ENCODE results near the gene MBNL3.

Gene MBNL3

DNA sequence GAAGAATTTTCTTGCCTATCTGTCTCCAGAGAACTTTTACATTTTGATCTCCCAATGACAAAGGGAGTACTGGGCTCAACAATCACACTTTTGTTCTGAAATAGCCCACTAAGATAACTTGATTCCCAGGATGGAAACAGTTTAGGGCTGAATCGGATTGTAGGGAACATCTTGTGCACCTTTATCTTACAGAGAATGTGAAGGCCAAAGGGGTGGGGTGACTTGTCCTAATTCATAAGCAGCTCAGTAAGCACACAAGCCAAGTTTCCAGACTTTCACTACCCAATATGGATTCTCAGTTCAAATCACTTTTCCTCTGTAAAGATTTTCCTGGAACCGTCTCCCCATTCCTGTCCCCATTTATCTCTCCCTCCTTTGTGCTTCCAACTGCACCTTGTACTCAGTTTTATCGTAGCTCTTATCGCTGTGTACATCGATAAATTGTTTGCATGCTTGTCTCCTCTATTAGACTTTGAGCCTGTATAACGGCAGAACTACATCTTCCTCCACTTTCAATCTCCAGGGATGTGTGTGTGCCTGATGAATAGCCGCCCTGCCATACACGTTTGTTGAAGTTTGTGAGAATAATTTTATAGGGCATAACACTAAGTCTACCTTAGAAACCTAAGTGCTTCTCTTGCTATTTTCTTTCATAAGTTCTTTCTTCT lies 77.4 kb downstream of the MBNL3 start:
- FAIRE-seq, result no peak

DNA sequence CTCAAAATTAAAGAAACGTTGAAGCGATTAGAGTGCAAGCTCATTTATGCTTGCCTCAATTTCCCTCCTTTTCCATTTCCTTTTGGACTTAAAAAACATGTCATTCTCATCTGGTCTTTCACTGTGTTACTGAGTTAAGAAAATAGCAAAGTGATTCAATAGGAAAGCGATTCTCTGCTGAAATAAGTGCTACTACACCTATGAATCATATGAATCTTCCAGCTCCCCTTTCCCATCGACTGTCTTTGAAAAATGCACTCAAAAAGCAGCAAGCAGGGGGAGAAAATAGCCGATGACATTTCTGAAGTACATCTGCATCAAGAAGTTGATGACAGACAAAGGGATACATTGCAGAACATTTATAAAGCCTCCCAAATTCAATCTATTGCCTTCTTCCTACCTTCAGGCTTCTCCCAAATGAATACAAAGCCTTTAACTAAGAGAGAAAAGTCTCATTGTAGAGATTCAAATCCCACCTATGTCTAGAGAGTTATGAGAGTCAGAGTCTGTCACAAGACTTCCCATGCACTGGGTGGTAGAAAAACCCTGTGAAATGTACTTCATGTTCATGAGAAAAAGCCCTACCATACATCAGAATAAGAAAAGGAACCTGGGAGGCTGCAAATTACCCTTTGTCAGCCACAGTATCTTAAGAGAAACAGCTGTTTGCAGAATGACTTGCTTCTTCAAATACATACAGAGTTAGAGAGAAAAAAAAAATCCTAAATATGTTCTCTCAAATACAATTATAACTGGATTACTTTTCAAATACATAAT lies 78.9 kb downstream of the MBNL3 start:
- FAIRE-seq, result no peak

DNA sequence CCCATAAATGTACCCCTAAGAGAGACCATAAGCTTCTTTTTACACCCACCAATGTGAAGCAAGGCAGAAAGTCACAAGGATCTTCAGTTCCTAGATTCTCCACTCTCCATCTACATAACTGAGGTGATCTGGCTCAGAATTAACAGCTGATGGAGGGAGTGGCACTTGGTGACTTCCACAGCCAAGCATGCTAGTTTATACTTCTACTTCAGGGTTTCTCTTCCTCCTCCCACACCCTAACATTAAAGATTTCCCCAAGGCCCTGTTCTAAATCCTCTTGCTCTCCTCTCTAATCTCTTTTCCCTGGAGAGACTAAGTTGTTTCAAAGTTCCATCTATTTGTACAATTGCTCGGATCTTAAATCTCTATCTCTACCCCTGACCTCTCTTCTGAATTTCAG lies 81.1 kb downstream of the MBNL3 start:
- no peak for FAIRE-seq

DNA sequence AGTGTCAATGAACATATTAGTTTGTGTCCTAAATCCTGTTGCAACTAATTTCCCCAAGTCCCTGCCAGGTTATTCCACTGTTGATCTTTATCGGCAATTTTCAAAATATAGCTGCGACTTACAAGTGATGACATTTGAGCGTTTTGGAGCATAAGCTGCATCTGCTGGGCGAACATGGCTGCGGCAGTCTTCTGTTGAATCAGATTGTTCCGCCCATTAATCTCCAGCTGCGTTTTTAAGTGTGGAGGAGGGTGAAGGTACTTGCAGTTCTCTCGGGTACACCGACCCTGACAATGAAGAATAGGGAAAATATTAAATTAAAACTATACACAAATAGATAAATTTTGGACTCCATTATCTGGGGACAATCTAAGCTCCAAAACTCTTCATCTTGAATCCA lies 82.7 kb downstream of the MBNL3 start:
- FAIRE-seq, result no peak

DNA sequence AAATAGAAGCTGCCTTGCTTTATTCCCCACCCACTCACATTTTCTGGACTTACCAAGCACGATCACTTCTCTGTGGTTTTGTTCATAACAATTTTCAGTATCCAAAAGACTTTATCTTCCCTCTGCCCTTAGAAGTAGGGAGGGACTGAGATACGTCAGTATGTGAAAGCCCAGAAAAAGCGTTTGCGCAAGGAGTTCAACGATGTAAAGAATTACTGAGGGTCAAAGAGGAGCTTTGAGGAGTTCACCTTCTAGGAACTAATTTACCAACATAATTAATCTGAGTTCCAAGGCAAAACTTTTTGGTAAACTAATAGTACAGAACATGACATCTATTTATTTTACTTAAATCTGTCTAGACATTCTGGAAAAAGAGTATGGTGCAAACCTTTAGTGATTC lies 84.6 kb downstream of the MBNL3 start:
- FAIRE-seq, result no peak

DNA sequence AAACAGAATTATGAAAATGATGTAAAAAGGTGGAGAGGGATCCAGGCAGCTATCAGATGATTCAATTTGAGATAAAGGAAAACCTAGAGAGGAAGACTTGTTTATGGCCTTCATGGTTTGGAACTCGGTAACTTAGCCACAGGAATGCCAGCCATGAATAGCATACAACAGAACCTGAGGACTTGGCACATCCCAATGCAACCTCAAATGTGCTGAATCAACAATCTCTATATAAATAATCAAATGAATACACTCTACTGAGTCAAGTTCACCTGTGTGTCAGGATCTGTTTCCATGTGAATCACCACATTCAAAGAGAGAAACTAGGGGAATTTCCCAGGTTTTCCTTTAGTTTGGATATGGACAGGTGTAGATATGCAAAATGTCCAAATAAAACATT lies 86.9 kb downstream of the MBNL3 start:
- no peak for FAIRE-seq

DNA sequence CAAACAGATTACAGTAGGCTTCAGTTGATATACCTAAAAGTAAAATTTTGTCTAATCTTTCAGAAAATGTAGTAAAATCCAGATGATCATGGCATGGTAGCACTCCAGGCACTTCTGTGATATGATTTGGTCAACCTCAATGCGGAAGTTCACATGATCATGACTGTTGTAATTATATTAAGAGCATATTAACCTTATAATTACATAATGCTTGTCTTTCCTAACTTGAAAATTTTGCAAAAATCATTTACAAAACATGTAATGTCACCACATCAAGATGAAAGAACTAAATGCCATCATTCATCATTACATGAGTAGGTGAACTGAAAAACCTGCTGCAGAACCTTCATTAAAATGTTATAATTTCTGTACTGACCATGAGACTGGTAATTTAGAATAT lies 88.1 kb downstream of the MBNL3 start:
- no peak for FAIRE-seq

DNA sequence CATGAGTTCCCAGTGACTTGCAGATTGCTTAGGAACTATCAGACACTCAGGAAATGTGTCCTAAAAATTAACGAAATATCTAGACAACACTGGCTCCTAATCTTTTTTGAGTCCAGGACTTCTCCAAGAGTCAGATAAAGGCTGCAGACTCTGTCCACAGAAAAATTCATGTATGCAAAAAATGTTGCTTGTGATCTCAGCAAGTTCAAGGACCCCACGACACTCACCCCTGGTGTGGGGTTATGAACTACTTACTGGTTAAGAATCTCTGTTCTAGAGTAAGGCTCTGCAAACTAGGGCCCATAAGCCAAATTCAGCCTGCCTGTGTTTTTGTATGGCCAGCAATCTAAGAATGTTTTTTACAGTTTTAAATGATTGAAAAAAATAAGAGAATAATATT lies 93.2 kb downstream of the MBNL3 start:
- no peak for FAIRE-seq

DNA sequence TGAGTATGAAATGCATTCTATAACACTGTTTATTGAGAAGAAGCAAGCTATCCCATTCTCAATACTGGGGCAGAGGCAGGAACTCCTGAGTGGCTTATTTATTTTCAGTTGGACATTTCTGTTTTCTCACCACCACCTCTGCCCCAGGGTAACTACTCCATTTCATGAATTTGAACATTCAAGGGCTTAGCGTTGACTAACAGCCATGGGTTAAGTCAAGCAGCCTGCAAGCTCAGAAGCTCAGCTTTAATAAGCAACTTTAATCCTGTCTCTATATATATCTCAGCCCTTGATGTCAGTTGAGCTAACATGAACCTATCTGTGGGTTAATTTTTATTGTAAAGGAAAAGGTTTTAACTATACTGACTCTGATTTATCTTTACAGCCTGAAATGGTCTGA lies 93.8 kb downstream of the MBNL3 start:
- FAIRE-seq, result no peak

DNA sequence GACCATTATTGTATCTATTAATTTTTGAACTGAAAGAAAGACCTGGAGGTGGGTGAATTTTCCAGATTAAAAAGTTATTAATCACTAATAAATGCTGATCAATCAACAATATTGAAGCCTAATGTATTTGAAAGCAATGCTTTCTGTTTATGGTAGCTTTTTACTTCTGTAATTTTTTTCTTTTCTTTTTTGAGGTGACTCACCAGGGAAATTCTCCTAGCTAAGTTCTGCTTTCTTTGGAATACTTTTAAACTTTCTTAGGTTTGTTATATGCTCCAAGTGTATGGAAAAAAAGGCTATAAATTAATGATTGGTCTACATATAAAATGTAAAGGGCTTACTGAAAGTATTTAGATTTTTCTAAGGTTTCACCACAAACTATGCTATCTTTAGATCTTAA lies 94.2 kb downstream of the MBNL3 start:
- FAIRE-seq, result no peak

DNA sequence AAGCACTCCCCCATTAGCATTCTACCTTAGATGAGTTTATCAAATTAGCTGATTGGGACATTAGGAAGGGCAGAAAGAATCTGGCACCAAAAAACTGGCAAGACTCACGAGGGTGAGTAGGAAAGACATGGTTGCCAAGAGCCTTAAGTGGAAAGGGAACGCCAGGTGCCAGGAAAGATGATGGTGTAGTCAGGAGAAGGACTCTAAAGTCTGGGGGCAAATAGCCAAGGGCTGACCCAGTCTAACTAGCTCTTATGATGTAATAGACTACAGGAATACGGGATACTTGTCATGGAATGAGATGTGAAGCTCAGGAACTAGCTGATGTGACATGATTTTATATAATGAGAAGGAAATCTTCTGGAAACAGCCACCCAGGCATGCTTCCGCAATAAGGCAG lies 94.8 kb downstream of the MBNL3 start:
- FAIRE-seq, result no peak

DNA sequence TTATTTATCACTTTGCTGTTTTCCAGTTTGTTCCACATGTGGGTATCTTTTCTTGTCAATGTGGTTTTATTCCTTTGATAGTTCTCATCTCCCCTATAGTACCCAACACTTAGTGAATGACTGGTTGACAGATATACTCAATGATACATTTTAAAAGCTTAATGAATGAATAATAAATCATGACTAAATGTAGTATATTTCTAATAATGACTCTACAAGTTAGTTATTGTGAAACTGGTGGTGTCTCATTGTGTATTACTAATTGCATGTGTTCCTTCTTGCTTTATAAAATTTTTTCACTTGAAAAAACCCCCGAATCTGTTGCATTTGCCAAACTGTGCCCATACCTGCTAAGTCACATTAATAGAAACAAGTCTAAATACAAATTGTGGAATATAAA lies 95.4 kb downstream of the MBNL3 start:
- no peak for FAIRE-seq

DNA sequence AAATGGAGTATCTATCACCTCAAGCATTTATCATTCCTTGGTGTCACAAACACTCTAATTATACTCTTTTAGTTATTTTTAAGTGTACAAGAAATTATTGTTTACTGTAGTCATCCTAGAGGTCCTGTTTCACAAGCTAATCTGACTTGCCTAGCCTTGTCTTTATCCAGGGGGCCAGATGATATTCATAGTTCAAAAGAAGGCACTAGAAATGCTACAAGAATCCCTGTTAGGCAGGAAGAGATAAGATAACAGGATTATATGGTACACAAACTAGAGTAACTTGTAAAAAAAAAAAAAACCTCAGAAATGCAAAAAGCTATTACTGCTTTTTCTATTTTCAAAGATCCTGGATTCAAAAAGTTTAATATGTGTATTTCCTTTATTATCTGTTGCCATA lies 95.8 kb downstream of the MBNL3 start:
- FAIRE-seq, result no peak

DNA sequence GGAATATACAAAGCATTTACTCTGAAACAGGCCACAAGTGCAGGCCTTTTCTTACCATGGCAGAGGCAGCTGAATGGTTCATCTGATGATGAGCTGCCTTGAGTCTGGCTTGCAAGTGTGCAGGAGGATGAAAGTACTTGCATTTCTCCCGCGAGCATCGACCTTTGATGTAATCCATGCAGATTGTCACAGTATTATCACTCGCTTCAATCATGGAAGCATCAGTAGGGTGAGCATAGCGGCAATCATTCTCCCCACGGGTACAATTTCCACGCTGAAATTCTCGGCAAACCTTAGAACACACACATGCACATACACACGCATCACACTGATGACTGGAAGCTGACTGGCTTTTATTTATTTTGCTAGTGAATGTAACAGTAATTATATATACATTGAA lies 98.0 kb downstream of the MBNL3 start:
- FAIRE-seq, result no peak

DNA sequence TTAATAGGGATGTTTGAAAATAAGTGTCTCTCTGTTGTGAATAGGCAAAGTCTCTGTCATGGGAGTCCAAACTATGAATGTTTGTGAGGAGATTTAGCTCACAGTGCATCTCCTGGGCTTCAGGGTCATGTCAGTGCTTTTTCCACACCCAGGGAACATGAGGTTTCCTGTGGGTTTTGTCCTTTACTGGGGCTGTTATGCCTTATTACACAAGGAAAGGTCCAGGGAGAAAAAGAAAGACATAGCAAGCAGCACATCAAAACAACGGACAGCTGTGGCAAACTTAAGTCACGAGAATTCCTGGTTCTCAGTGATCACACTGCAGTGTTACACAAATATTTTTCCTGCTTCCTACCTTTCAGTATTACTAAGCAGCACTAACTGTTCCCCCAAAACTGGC lies 99.4 kb downstream of the MBNL3 start:
- no peak for FAIRE-seq

DNA sequence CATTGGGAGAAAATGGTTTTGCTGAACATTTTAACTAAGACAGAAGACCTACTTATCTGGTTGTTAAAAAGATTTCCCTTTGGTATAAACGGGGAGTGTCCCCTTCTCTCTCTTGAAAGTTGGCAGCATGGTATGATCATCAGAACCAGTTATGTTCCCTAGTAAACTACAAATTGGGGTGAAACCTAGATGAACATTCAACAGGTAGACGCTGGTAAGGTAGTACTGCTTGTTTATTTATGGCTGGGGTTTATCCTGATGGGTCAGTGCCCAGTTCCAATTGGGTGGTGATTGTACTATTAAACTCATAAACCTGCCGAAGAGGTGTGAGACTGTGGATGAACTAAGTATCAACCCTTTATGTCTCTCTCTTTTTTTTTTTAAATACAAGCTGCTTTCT lies 100.5 kb downstream of the MBNL3 start:
- no peak for FAIRE-seq

DNA sequence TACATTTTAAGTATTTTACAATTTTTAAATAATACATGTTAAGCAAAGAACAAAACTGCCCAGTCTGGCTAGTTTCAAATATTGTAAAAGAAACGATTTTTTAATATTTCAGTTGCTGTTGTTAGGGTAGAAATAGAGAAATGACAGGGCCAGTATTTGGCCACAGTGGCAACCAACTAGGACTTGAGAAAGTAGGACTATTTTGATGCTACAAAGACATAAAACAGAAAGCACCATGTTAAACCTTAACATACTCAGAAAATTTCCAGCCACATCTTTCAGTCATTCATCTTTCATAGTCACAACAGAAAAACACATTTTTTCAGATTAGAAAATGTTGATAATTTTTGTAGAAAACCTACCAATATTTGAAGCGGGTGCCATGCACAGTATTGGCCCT lies 104.5 kb downstream of the MBNL3 start:
- FAIRE-seq, result no peak

DNA sequence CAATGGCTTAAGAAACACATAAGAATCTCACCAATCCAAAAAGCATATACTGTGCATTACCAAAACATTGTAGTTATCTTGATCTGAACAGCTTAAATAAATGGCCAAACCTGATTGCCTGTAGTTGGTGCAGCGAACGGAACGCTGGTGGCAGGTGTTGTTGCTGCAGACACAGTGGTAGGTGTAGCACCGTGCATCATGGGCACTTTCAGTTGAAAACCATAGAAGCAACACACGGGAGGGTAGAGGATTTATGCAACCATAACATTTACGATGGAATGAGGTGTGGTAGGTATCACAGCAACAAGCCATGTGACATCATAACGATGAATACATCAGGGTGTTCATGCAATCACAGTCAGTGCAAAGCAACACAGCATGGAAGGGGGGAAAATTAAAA lies 106.8 kb downstream of the MBNL3 start:
- no peak for FAIRE-seq

DNA sequence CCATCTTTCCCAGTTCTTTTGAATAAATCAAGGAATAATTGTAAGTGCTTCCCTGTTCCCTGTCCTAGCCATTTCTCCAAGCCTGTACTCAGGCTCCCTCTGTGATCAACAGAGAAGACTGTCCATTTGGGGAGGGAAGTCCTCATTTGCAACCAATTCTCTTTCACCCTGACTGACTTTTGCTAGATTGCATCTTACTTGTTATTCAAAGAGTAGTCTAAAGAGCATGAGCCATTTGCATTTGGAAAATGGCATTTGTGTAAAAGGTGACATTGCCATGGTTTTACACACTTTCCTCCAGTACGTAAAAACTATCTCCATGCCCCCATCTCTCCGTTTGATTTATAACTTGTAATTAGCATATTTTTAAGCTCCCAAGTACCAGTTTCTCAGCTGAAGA lies 110.6 kb downstream of the MBNL3 start:
- FAIRE-seq, result no peak

DNA sequence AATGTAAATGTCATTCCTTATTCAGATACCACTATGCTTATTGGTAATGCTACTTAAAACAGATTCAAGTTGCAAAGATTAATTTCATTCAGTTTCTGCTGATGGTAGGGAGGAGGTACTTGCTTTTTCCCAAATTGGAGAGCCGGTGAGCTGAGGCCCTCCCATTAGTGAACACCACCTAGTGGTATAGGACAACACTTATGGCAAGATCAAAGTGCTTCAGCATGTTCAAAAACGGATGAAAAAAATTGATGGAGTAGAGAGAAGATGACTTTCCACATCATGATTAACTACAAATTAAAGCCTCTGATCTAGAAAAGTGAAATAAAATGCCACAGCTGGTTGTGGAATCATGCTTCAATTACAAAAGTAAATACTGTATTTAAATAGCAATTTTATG lies 112.9 kb downstream of the MBNL3 start:
- no peak for FAIRE-seq

DNA sequence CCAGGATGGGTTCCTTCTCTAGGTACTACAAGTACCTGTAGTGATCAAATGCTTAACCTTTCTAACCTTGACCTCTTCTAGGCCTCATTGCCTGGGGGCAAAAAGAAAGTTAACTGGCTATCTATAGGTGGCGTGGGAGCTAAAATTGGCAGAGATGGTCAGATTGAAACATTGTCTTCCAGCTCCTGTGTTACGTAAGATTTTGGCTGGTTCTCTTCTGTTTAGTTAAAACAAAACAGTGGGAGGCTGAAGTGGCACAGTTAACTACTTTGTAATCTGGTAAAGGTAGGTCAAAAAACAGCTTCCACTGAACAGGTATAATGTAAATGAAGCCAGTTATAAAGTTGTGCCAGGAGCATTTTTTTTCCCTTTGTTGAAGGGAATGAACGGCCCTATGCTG lies 115.2 kb downstream of the MBNL3 start:
- no peak for FAIRE-seq

DNA sequence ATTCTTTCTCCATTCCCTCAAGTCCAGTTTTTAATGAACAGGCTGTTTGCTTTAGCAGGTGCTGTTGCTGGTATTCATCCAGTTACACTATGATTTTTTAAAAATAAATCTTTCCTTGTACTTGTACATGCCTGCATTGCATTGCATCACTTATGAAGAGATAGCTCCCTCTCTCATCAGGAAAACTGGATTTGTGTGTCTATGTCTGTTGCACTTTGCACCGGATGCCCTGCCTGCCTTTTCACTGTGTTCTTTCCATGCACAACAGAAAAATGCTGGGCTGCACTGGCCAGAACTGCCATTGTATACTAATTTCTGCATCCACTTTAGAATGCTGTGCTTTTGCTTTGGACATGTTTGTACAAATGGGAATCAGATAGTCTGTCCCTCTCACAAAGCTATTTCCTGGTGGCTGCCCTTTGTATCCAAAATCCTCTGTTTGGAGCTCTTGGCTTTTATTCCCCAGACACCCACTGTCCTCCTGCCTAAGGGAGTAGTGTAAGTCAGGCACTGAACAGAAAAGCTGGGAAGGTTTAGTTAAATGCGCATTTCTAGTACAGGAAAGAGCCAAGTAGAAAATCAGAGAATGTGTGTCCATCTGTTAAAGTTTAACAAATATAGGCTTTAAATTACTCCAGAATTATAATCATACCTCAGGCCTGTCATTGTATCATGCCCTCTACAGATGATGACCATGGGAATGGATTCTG lies 119.1 kb downstream of the MBNL3 start:
- FAIRE-seq, result no peak

DNA sequence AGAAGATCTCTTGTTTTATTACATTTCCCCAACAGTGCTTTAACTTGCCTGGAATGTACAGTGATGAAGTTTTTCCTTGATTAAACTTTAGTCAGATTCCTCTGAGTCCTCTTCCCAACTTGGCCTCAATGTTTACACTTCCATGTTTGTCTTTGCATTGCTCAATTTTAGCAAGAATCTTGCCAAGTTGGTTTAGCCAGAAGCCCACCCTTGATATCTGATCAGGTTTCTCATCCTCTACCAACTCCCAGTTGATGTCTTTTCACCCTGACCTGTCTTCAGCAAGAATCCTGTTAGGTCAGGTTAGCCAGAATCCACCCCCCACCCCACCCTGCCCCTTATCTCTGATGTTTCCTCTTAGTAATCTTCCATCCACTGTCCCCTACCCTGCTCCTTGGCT lies 120.9 kb downstream of the MBNL3 start:
- FAIRE-seq, result no peak

DNA sequence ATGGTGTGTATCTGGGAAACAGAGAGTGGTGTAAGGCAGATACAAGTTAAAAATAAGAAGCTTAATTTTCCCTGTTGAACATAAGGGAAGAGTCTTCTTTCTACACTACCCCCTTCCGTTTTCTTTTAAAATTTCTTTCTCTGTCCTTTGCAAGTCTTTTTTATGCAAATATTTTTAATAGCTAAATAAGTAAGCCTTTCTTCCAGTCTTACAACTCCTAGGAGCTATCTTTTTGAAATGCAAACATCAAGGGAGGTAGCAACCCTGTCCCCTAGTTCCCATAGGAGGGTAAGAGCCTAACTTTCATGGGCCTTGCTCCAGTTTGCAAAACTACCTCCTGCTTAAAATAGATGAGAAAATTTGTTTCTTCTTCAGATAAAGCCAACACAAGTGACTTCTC lies 121.5 kb downstream of the MBNL3 start:
- FAIRE-seq, result no peak
